Loucy (cell line): ENCODE measurements around the gene LBP.

Experiments used
- H2AFZ ChIP-seq: fragments of 200-600 bp; sonication (generic); 2 replicates; pipeline ENCODE4 v1.6.0; 2016; ENCODE audit warnings: antibody characterized with exemption, mild to moderate bottlenecking, low read length, moderate library complexity
- H3F3A ChIP-seq: fragments of 200-600 bp; 2 replicates; pipeline ENCODE4 v1.6.0; 2016; ENCODE audit warnings: antibody characterized with exemption, low read depth, mild to moderate bottlenecking
- H3K27me3 ChIP-seq: fragments of 200-600 bp; sonication (generic); 2 replicates; pipeline ENCODE4 v1.6.1; 2014; ENCODE audit warnings: low read length, mild to moderate bottlenecking; ENCODE audit not compliant: insufficient read depth, poor library complexity, severe bottlenecking
- H3K36me3 ChIP-seq: fragments of 200-600 bp; sonication (generic); 2 replicates; pipeline ENCODE4 v1.6.1; 2016; ENCODE audit warnings: low read length; ENCODE audit not compliant: insufficient read depth
- H3K4me1 ChIP-seq: fragments of 200-600 bp; sonication (generic); 2 replicates; pipeline ENCODE4 v1.5.1; 2014; ENCODE audit warnings: low read length, mild to moderate bottlenecking; ENCODE audit not compliant: insufficient read depth, poor library complexity, severe bottlenecking
- H3K4me2 ChIP-seq: fragments of 200-600 bp; sonication (generic); 2 replicates; pipeline ENCODE4 v1.6.0; 2014; ENCODE audit warnings: antibody characterized with exemption, low read length, low read depth, mild to moderate bottlenecking; ENCODE audit not compliant: poor library complexity, severe bottlenecking
- H3K4me3 ChIP-seq: fragments of 200-600 bp; sonication (generic); 2 replicates; pipeline ENCODE4 v1.5.1; 2014; ENCODE audit warnings: low read length, mild to moderate bottlenecking, mixed read lengths; ENCODE audit not compliant: poor library complexity, severe bottlenecking
- H3K79me2 ChIP-seq: fragments of 200-600 bp; sonication (generic); 2 replicates; pipeline ENCODE4 v1.6.1; 2014; ENCODE audit warnings: low read length; ENCODE audit not compliant: insufficient read depth
- H3K9ac ChIP-seq: fragments of 200-600 bp; sonication (generic); 2 replicates; pipeline ENCODE4 v1.6.0; 2014; ENCODE audit warnings: mild to moderate bottlenecking, low read depth, low read length, moderate library complexity; ENCODE audit not compliant: poor library complexity, severe bottlenecking
- H3K9me2 ChIP-seq: fragments of 200-600 bp; sonication (generic); replicated peaks from 2 replicates; pipeline ENCODE4 v1.6.1; 2016; ENCODE audit warnings: low read depth, low read length, mixed read lengths
- H3K9me3 ChIP-seq: fragments of 200-600 bp; sonication (generic); 2 replicates; pipeline ENCODE4 v1.6.1; 2014; ENCODE audit warnings: mild to moderate bottlenecking, antibody characterized with exemption, low read length, low read depth; ENCODE audit not compliant: insufficient read depth
- H4K20me1 ChIP-seq: fragments of 200-600 bp; sonication (generic); 2 replicates; pipeline ENCODE4 v1.6.0; 2014; ENCODE audit warnings: antibody characterized with exemption, low read length, mild to moderate bottlenecking; ENCODE audit not compliant: insufficient read depth, poor library complexity, severe bottlenecking
- EZH2phosphoT487 ChIP-seq: fragments of 200-600 bp; IDR thresholded peaks from 2 replicates; pipeline ENCODE4 v1.6.1; 2018; ENCODE audit warnings: antibody characterized with exemption, mild to moderate bottlenecking, moderate library complexity, borderline replicate concordance
- TF ChIP-seq, protein P1 (sequence below): fragments of 200-600 bp; sonication (generic); conservative IDR thresholded peaks from 2 replicates; pipeline ENCODE4 v1.5.1; 2014; ENCODE audit warnings: mild to moderate bottlenecking, antibody characterized with exemption, low read length

LBP gene

GRCh38 chr20:38331245-38331644 lies 15.0 kb upstream of the LBP start:
- H3K79me2 ChIP-seq: no peaks in the 10 kb centered on the region
- no peaks in the 10 kb centered on the region for H3F3A ChIP-seq
- no peak overlapping the region for H3K9ac ChIP-seq
- TF ChIP-seq, protein P1, sequence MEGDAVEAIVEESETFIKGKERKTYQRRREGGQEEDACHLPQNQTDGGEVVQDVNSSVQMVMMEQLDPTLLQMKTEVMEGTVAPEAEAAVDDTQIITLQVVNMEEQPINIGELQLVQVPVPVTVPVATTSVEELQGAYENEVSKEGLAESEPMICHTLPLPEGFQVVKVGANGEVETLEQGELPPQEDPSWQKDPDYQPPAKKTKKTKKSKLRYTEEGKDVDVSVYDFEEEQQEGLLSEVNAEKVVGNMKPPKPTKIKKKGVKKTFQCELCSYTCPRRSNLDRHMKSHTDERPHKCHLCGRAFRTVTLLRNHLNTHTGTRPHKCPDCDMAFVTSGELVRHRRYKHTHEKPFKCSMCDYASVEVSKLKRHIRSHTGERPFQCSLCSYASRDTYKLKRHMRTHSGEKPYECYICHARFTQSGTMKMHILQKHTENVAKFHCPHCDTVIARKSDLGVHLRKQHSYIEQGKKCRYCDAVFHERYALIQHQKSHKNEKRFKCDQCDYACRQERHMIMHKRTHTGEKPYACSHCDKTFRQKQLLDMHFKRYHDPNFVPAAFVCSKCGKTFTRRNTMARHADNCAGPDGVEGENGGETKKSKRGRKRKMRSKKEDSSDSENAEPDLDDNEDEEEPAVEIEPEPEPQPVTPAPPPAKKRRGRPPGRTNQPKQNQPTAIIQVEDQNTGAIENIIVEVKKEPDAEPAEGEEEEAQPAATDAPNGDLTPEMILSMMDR: no peak
- no peak for TF ChIP-seq EZH2phosphoT487
- no peaks in the 10 kb centered on the region for H3K4me1 ChIP-seq
- H3K4me2 ChIP-seq: no peak overlapping the region
- H3K9me2 ChIP-seq: no peaks in the 10 kb centered on the region
- H3K27me3 ChIP-seq: no peaks in the 10 kb centered on the region
- H3K36me3 ChIP-seq: no peaks in the 10 kb centered on the region
- H3K9me3 ChIP-seq: no peaks in the 10 kb centered on the region
- no peaks in the 10 kb centered on the region for H4K20me1 ChIP-seq
- H3K4me3 ChIP-seq: no peak overlapping the region
- no peak overlapping the region for H2AFZ ChIP-seq

GRCh38 chr20:38331814-38332213 lies 14.5 kb upstream of the LBP start:
- TF ChIP-seq EZH2phosphoT487: no peak
- TF ChIP-seq, protein P1: no peak
- Histone ChIP-seq H3K4me1 (no peaks in the 10 kb centered on the region), H3K9ac (no peak overlapping the region), H3K9me3 (no peaks in the 10 kb centered on the region), H3K4me3 (no peak overlapping the region), H3K4me2 (no peak overlapping the region), H2AFZ (no peak overlapping the region), H4K20me1 (no peaks in the 10 kb centered on the region), H3K9me2 (no peaks in the 10 kb centered on the region), H3K27me3 (no peaks in the 10 kb centered on the region), H3K79me2 (no peaks in the 10 kb centered on the region), H3K36me3 (no peaks in the 10 kb centered on the region), H3F3A (no peaks in the 10 kb centered on the region)

DNA sequence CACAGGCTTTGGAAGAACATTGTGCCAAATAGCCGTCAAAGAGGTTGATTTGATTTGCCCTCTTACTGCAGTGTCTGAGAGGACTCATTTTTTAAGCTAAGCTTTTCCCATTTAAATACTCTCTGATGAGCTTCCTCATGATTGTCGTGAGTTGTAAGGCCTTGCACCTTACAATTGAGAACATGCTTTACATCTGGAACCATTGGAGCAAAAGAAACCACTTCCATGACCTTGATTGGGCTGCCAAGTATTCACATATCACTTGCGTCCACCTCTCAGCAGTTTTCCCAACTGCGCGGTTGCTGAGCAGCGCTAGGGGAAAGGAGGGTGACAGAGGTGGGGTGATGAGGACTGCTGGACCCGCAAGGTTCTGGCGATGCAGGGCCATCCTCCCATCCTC lies 12.3 kb upstream of the LBP start:
- Histone ChIP-seq H3K4me2 (no peak overlapping the region), H3K9ac (no peak overlapping the region), H2AFZ (no peak overlapping the region), H3K36me3 (no peaks in the 10 kb centered on the region), H3K4me3 (no peak overlapping the region), H3F3A (no peaks in the 10 kb centered on the region), H3K9me3 (no peaks in the 10 kb centered on the region), H3K4me1 (no peaks in the 10 kb centered on the region), H4K20me1 (no peaks in the 10 kb centered on the region), H3K27me3 (no peaks in the 10 kb centered on the region), H3K79me2 (no peaks in the 10 kb centered on the region), H3K9me2 (no peaks in the 10 kb centered on the region)
- TF ChIP-seq EZH2phosphoT487: no peak
- TF ChIP-seq, protein P1: no peak
